Activated CD8-positive, alpha-beta memory T cell treated with anti-CD3 and anti-CD28 coated beads for 48 hours (primary cell): ENCODE measurements around the gene PPP2R2C.

Experiments
- DNase-seq, 3 experiments: peaks; one replicate each; pipeline ENCODE4 v3.0.0-alpha.2; 2020; ENCODE audit warnings: low read depth in 2 of 3, low spot score in 2 of 3

Gene PPP2R2C

GRCh38 chr4:6367371-6367851, 105.0 kb downstream of the PPP2R2C start:
- DNase-seq, result no peak

- DNase-seq, result no peak
These were observed 105.8 kb downstream of the PPP2R2C start for GRCh38 chr4:6366581-6366980.

GRCh38 chr4:6365545-6366086, 106.8 kb downstream of the PPP2R2C start:
- DNase-seq, result no peak

- no peak for DNase-seq
These were observed 107.8 kb downstream of the PPP2R2C start for GRCh38 chr4:6364581-6364980.

- no peak for DNase-seq
These were observed 108.3 kb downstream of the PPP2R2C start for GRCh38 chr4:6364146-6364545.

- DNase-seq, result no peak
These were observed 109.5 kb downstream of the PPP2R2C start for GRCh38 chr4:6362896-6363295.

GRCh38 chr4:6362243-6362885, 110.0 kb downstream of the PPP2R2C start:
- DNase-seq, result no peak

- no peak for DNase-seq
These were observed 111.2 kb downstream of the PPP2R2C start for GRCh38 chr4:6361076-6361784.

GRCh38 chr4:6360385-6360784, 112.0 kb downstream of the PPP2R2C start:
- DNase-seq, result no peak

- DNase-seq, result no peak
These were observed 112.7 kb downstream of the PPP2R2C start for GRCh38 chr4:6359536-6360308.

- DNase-seq, result no peak
These were observed 114.9 kb downstream of the PPP2R2C start for GRCh38 chr4:6357476-6357875.

- DNase-seq, result no peak
These were observed 116.3 kb downstream of the PPP2R2C start for GRCh38 chr4:6356076-6356560.

GRCh38 chr4:6355052-6355451, 117.4 kb downstream of the PPP2R2C start:
- no peak for DNase-seq

GRCh38 chr4:6354626-6355025, 117.8 kb downstream of the PPP2R2C start:
- DNase-seq, result no peak

GRCh38 chr4:6354119-6354518, 118.3 kb downstream of the PPP2R2C start:
- no peak for DNase-seq

GRCh38 chr4:6352031-6352692, 120.3 kb downstream of the PPP2R2C start:
- DNase-seq, result no peak

- no peak for DNase-seq
These were observed 121.0 kb downstream of the PPP2R2C start for GRCh38 chr4:6351246-6352000.

GRCh38 chr4:6350646-6351045, 121.8 kb downstream of the PPP2R2C start:
- DNase-seq, result no peak

GRCh38 chr4:6349896-6350603, 122.4 kb downstream of the PPP2R2C start:
- DNase-seq, result no peak

- DNase-seq, result no peak
These were observed 124.0 kb downstream of the PPP2R2C start for GRCh38 chr4:6348408-6348807.
